NB4 (cell line): ENCODE data around the gene SLC22A13.

ENCODE experiments used
- CTCF ChIP-seq: IDR thresholded peaks from one replicate; pipeline ENCODE4 v1.5.1; 2012; ENCODE audit warnings: low read depth, low read length
- POLR2A ChIP-seq: IDR thresholded peaks from 2 replicates; pipeline ENCODE4 v1.6.1; 2011; ENCODE audit warnings: mild to moderate bottlenecking; ENCODE audit not compliant: insufficient read length; ENCODE audit errors: extremely low read depth

- TF ChIP-seq CTCF (no peak), POLR2A (no peak)
These were observed 44.6 kb upstream of the SLC22A13 start for GRCh38 chr3:38221005-38221404.
